GM23338 (cell line): ENCODE results near the gene CD14. TPM values are rescaled to one million over a fixed set of nuclear protein-coding genes. Genes with fewer than 3 reads are reported as not detected.

Experiments used
- ATAC-seq: fragments of 200-7000 bp; cut with Tn5 transposase; 3 replicates; pipeline ENCODE4 v1.9.1; 2020
- DNase-seq: peaks from one replicate; pipeline ENCODE4 v3.0.0-alpha.2; 2015; ENCODE audit warnings: low spot score
- H2AFZ ChIP-seq: fragments of 200-600 bp; sonication (generic); 2 replicates; pipeline ENCODE4 v1.8.0; 2016; ENCODE audit warnings: antibody characterized with exemption, mild to moderate bottlenecking, moderate library complexity
- H3F3A ChIP-seq: fragments of 200-600 bp; sonication (generic); replicated peaks from 2 replicates; pipeline ENCODE4 v1.8.0; 2017; ENCODE audit warnings: antibody characterized with exemption, mixed run types, low read depth
- H3K27ac ChIP-seq: fragments of 200-600 bp; sonication (generic); 2 replicates; pipeline ENCODE4 v1.6.1; 2016; ENCODE audit warnings: low read depth
- H3K27me3 ChIP-seq: fragments of 200-600 bp; sonication (generic); 2 replicates; pipeline ENCODE4 v1.8.0; 2016; ENCODE audit warnings: mild to moderate bottlenecking, mixed run types, moderate library complexity; ENCODE audit not compliant: insufficient read depth
- H3K36me3 ChIP-seq: fragments of 200-600 bp; sonication (generic); 2 replicates; pipeline ENCODE4 v1.8.0; 2016; ENCODE audit warnings: mild to moderate bottlenecking; ENCODE audit not compliant: insufficient read depth
- H3K4me1 ChIP-seq: fragments of 200-600 bp; sonication (generic); 2 replicates; pipeline ENCODE4 v1.8.0; 2016; ENCODE audit warnings: mild to moderate bottlenecking, moderate library complexity; ENCODE audit not compliant: insufficient read depth
- H3K4me2 ChIP-seq: fragments of 200-600 bp; sonication (generic); 2 replicates; pipeline ENCODE4 v1.7.1; 2017; ENCODE audit warnings: mixed run types
- H3K4me3 ChIP-seq: fragments of 200-600 bp; sonication (generic); 2 replicates; pipeline ENCODE4 v1.6.1; 2016; ENCODE audit warnings: mixed run types
- H3K79me2 ChIP-seq: fragments of 200-600 bp; sonication (generic); replicated peaks from 2 replicates; pipeline ENCODE4 v1.8.0; 2017; ENCODE audit warnings: mild to moderate bottlenecking; ENCODE audit not compliant: insufficient read depth
- H3K9me2 ChIP-seq: fragments of 200-600 bp; sonication (generic); 2 replicates; pipeline ENCODE4 v1.8.0; 2017; ENCODE audit not compliant: insufficient read depth
- H4K20me1 ChIP-seq: fragments of 200-600 bp; sonication (generic); replicated peaks from 2 replicates; pipeline ENCODE4 v1.8.0; 2017; ENCODE audit warnings: mild to moderate bottlenecking; ENCODE audit not compliant: insufficient read depth
- H3K27ac Mint-ChIP-seq: 2 replicates; pipeline ENCODE4 v1.8.0; 2020; ENCODE audit warnings: inconsistent platforms, mild to moderate bottlenecking, moderate library complexity, mixed read lengths
- H3K27me3 Mint-ChIP-seq: 3 replicates; pipeline ENCODE4 v1.8.0; 2022; ENCODE audit warnings: low read depth, mild to moderate bottlenecking, moderate library complexity, mixed read lengths, inconsistent platforms; ENCODE audit not compliant: insufficient read depth, poor library complexity
- H3K36me3 Mint-ChIP-seq: 3 replicates; pipeline ENCODE4 v1.8.0; 2021; ENCODE audit warnings: low read depth, mild to moderate bottlenecking, inconsistent platforms, moderate library complexity, mixed read lengths
- H3K4me1 Mint-ChIP-seq: 3 replicates; pipeline ENCODE4 v1.8.0; 2020; ENCODE audit warnings: mild to moderate bottlenecking, inconsistent platforms, mixed read lengths
- H3K4me3 Mint-ChIP-seq: 3 replicates; pipeline ENCODE4 v1.8.0; 2021; ENCODE audit warnings: moderate library complexity, mild to moderate bottlenecking, inconsistent platforms, mixed read lengths
- H3K9me3 Mint-ChIP-seq: 3 replicates; pipeline ENCODE4 v1.8.0; 2020; ENCODE audit warnings: moderate library complexity, mild to moderate bottlenecking, inconsistent platforms, mixed read lengths
- EZH2 ChIP-seq: fragments of 200-600 bp; sonication (generic); IDR thresholded peaks from one replicate; pipeline ENCODE4 v1.8.0; 2017; ENCODE audit warnings: antibody characterized with exemption, mild to moderate bottlenecking, low read depth; ENCODE audit not compliant: unreplicated experiment
- EZH2phosphoT487 ChIP-seq: fragments of 200-600 bp; sonication (generic); IDR thresholded peaks from one replicate; pipeline ENCODE4 v1.8.1; 2018; ENCODE audit warnings: antibody characterized with exemption; ENCODE audit not compliant: unreplicated experiment
- JUNB ChIP-seq: IDR thresholded peaks from one replicate; pipeline ENCODE4 v1.6.1; 2016; ENCODE audit warnings: antibody characterized with exemption; ENCODE audit not compliant: unreplicated experiment
- NANOG ChIP-seq: IDR thresholded peaks from 2 replicates; pipeline ENCODE4 v1.6.1; 2016; ENCODE audit warnings: antibody characterized with exemption, borderline replicate concordance
- STAT1 ChIP-seq: IDR thresholded peaks from one replicate; pipeline ENCODE4 v1.6.1; 2016; ENCODE audit warnings: antibody characterized with exemption; ENCODE audit not compliant: unreplicated experiment
- ZNF114 ChIP-seq: fragments of 250-450 bp; sonication (Bioruptor Pico); IDR thresholded peaks from 2 replicates; pipeline ENCODE4 v1.5.0; 2020; ENCODE audit warnings: mild to moderate bottlenecking, moderate library complexity
- ZNF462 ChIP-seq: fragments of 250-450 bp; sonication (Bioruptor Pico); IDR thresholded peaks from 2 replicates; pipeline ENCODE4 v1.5.0; 2020; ENCODE audit warnings: mild to moderate bottlenecking, moderate library complexity
- polyA plus RNA-seq: library from polyadenylated mRNA; unstranded; fragments of >200 nt; fragmentation: Nextera tagmentation; extraction: Ambion mirVana; gene quantifications from 2 replicates; pipeline ENCODE4 v1.2.1, GENCODE V29; 2016
- total RNA-seq: library from RNA; depleted of rRNA; stranded (reverse); fragments of >200 nt; shearing (Covaris generic); gene quantifications from 2 replicates; pipeline ENCODE4 v1.2.3, GENCODE V29; 2014
- TF ChIP-seq, protein P1 (sequence below): IDR thresholded peaks from 2 replicates; pipeline ENCODE4 v1.6.1; 2016; ENCODE audit warnings: antibody characterized with exemption

CD14 gene
- total and polyA plus RNA-seq, 2 experiments from 2014 or later, result not detected

GRCh38 chr5:140588311-140589070 lies 44.5 kb downstream of the CD14 start (continued):
- TF ChIP-seq ZNF462 (CRISPR knock-in tag) (no peak), STAT1 (no peak), EZH2phosphoT487 (no peak), NANOG (no peak), EZH2 (no peak)
- TF ChIP-seq, protein P1, sequence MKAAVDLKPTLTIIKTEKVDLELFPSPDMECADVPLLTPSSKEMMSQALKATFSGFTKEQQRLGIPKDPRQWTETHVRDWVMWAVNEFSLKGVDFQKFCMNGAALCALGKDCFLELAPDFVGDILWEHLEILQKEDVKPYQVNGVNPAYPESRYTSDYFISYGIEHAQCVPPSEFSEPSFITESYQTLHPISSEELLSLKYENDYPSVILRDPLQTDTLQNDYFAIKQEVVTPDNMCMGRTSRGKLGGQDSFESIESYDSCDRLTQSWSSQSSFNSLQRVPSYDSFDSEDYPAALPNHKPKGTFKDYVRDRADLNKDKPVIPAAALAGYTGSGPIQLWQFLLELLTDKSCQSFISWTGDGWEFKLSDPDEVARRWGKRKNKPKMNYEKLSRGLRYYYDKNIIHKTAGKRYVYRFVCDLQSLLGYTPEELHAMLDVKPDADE, result no peak

GRCh38 chr5:140587495-140587894 lies 45.5 kb downstream of the CD14 start:
- ATAC-seq, result no peak
- no peak overlapping the region for H2AFZ ChIP-seq
- H3K36me3 ChIP-seq, result no peaks in the 10 kb centered on the region
- no peaks in the 10 kb centered on the region for H3K4me1 Mint-ChIP-seq
- no peak overlapping the region for H3K27ac ChIP-seq
- H3K36me3 Mint-ChIP-seq, result no peaks in the 10 kb centered on the region
- no peak for DNase-seq
- H3K9me3 Mint-ChIP-seq, result peaks cover 5% of the 10 kb centered on the region; the same call in 1 of the 3 replicates
- no peaks in the 10 kb centered on the region for H3K27me3 Mint-ChIP-seq
- no peaks in the 10 kb centered on the region for H3F3A ChIP-seq
- no peaks in the 10 kb centered on the region for H4K20me1 ChIP-seq
- no peaks in the 10 kb centered on the region for H3K4me1 ChIP-seq
- H3K27me3 ChIP-seq, result no peaks in the 10 kb centered on the region
- H3K4me3 Mint-ChIP-seq, result no peak overlapping the region
- H3K4me3 ChIP-seq, result no peak overlapping the region
- H3K79me2 ChIP-seq, result no peaks in the 10 kb centered on the region
- H3K4me2 ChIP-seq, result no peak overlapping the region
- no peak overlapping the region for H3K27ac Mint-ChIP-seq
- H3K9me2 ChIP-seq, result no peaks in the 10 kb centered on the region
- TF ChIP-seq STAT1, result no peak
- TF ChIP-seq ZNF114 (CRISPR knock-in tag), result no peak
- TF ChIP-seq EZH2, result no peak
- TF ChIP-seq JUNB, result no peak
- no peak for TF ChIP-seq ZNF462 (CRISPR knock-in tag)
